ENCODE results near the gene PGM5.

Gene PGM5

GRCh38 chr9:68417762-68418161 is 61.4 kb downstream of the PGM5 start (continued):
- TF ChIP-seq ZBTB49 (tag by site-specific recombination; IDR thresholded peaks at IDR 0.05; ENCODE audit: low read depth) (no peak), ZNF501 (tag by site-specific recombination; IDR thresholded peaks at IDR 0.05) (no peak), ZNF433 (tag by site-specific recombination; IDR thresholded peaks at IDR 0.05; ENCODE audit: low read depth) (no peak), ZNF530 (tag by site-specific recombination; IDR thresholded peaks at IDR 0.05; ENCODE audit: low read depth) (no peak), MEIS1 (CRISPR knock-in tag; IDR thresholded peaks at IDR 0.05; ENCODE audit: borderline replicate concordance) (no peak), ZNF10 (tag by site-specific recombination; IDR thresholded peaks at IDR 0.05) (no peak), ZNF223 (tag by site-specific recombination; IDR thresholded peaks at IDR 0.05) (no peak), PRDM1 (tag by site-specific recombination; IDR thresholded peaks at IDR 0.05) (no peak), ZNF513 (tag by site-specific recombination; IDR thresholded peaks at IDR 0.05) (no peak), ZNF248 (tag by site-specific recombination; IDR thresholded peaks at IDR 0.05) (no peak), ZBTB21 (tag by site-specific recombination; IDR thresholded peaks at IDR 0.05) (no peak), ZNF133 (tag by site-specific recombination; IDR thresholded peaks at IDR 0.05) (no peak)

- H3K4me3 ChIP-seq (ENCODE audit: low read depth, low read length) = no peak overlapping the region
- ChIA-PET POLR2A (no interaction called here), CTCF (interaction anchor here (2.5 kb wide), 1 partner anchor 14 kb away, joined by 8 read pairs; no protein-coding TSS in a partner anchor)
- H3K9me3 ChIP-seq (ENCODE audit: control insufficient read depth, insufficient read depth, low read depth, low read length) = no peaks in the 10 kb centered on the region
- no peak overlapping the region for H3K27ac ChIP-seq (ENCODE audit: extremely low read depth, low read depth, low read length)
- H3K4me1 ChIP-seq (ENCODE audit: control insufficient read depth, insufficient read depth, low read length) = no peaks in the 10 kb centered on the region
- TF ChIP-seq ZNF624 (tag by site-specific recombination; IDR thresholded peaks at IDR 0.05) = no peak
- TF ChIP-seq ZNF391 (tag by site-specific recombination; IDR thresholded peaks at IDR 0.05; ENCODE audit: borderline replicate concordance, low read depth) = no peak
- no peak for TF ChIP-seq GLI4 (tag by site-specific recombination; IDR thresholded peaks at IDR 0.05)
- TF ChIP-seq ZEB2 (tag by site-specific recombination; IDR thresholded peaks at IDR 0.05) = no peak
- TF ChIP-seq KLF16 (tag by site-specific recombination; IDR thresholded peaks at IDR 0.05) = no peak
- no peak for TF ChIP-seq ZNF366 (tag by site-specific recombination; conservative IDR thresholded peaks at IDR 0.05)
- no peaks in the 10 kb centered on the region for H3K36me3 ChIP-seq (ENCODE audit: control insufficient read depth in 2 of 2, insufficient read depth in 1 of 2, low read length in 2 of 2)
Observed at GRCh38 chr9:68418259-68418845, 61.9 kb downstream of the PGM5 start.

- TF ChIP-seq ZSCAN16 (tag by site-specific recombination; IDR thresholded peaks at IDR 0.05) (no peak), ZNF433 (tag by site-specific recombination; IDR thresholded peaks at IDR 0.05; ENCODE audit: low read depth) (no peak), ZNF580 (tag by site-specific recombination; IDR thresholded peaks at IDR 0.05) (no peak), MZF1 (tag by site-specific recombination; IDR thresholded peaks at IDR 0.05; ENCODE audit: borderline replicate concordance) (no peak), HOXC10 (CRISPR knock-in tag; IDR thresholded peaks at IDR 0.05) (no peak), ZIC2 (tag by site-specific recombination; IDR thresholded peaks at IDR 0.05) (no peak), ZBTB8A (tag by site-specific recombination; IDR thresholded peaks at IDR 0.05) (no peak), ZNF510 (tag by site-specific recombination; IDR thresholded peaks at IDR 0.05; ENCODE audit: insufficient replicate concordance) (no peak), ZNF302 (tag by site-specific recombination; IDR thresholded peaks at IDR 0.05; ENCODE audit: low read depth) (no peak), ZNF112 (tag by site-specific recombination; IDR thresholded peaks at IDR 0.05) (no peak), ZNF560 (tag by site-specific recombination; IDR thresholded peaks at IDR 0.05; ENCODE audit: borderline replicate concordance) (no peak), ZNF248 (tag by site-specific recombination; IDR thresholded peaks at IDR 0.05) (no peak)
- Histone ChIP-seq H3K36me3 (ENCODE audit: control insufficient read depth in 2 of 2, insufficient read depth in 1 of 2, low read length in 2 of 2) (no peaks in the 10 kb centered on the region), H3K27ac (ENCODE audit: extremely low read depth, low read depth, low read length) (no peak overlapping the region), H3K4me3 (ENCODE audit: low read depth, low read length) (no peak overlapping the region), H3K4me1 (ENCODE audit: control insufficient read depth, insufficient read depth, low read length) (no peaks in the 10 kb centered on the region), H3K9me3 (ENCODE audit: control insufficient read depth, insufficient read depth, low read depth, low read length) (no peaks in the 10 kb centered on the region)
- CTCF ChIA-PET = no interaction called here
- POLR2A ChIA-PET = no interaction called here
Observed at GRCh38 chr9:68419901-68420300, 63.5 kb downstream of the PGM5 start.
